ENCODE measurements around the gene TBC1D22A.
A peak's percentile ranks its signal among the peaks of the same experiment; 100 is the strongest.

Gene TBC1D22A

DNA sequence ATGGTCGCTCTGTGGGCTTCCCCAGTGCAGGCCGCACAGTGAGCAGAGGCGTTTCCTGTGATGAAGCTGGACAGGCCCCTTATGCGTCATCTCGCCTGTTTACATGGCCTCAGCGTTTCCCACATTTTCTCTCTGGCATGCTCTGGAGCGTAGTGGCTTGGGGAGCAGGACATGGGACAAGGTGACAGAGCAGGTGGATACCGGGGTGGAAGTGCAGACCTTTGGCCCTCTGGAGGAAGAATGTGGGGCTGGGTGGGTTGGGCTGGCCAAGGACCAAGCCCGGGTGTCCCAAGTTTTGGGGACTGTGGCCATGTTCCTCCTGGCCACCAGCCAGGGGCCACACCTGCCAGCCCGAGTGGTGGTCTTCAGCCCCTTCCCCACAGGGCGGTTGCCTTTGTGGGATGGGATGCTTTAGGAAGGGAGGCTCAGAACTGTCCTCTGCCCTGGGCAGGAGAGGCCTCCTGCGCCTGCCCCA lies 446.6 kb downstream of the TBC1D22A start:
- DNase-seq, result no peak

DNA sequence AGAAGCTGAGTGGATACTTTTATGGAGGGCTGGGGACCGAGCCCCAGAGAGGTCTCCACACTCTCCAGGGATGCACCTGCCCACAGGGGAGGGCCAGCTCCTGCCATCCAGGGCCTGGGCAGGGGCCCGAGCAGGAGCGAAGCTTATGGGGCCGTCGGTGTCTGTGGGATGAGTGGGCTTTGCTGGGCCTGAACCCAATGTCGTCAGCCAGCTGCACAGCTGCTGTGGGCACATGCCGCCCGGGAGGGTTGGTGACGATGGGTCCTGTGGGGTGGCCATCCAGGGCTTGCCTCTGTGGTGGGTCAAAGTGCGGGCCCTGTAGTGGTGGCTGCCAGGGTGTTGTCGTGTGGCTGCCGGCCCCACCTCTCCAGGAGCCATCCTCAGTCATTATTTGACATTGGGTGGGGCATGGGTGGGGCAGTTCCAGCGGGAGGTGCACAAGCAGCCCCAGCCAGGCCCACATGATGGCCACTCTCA lies 447.1 kb downstream of the TBC1D22A start:
- no peak for DNase-seq

DNA sequence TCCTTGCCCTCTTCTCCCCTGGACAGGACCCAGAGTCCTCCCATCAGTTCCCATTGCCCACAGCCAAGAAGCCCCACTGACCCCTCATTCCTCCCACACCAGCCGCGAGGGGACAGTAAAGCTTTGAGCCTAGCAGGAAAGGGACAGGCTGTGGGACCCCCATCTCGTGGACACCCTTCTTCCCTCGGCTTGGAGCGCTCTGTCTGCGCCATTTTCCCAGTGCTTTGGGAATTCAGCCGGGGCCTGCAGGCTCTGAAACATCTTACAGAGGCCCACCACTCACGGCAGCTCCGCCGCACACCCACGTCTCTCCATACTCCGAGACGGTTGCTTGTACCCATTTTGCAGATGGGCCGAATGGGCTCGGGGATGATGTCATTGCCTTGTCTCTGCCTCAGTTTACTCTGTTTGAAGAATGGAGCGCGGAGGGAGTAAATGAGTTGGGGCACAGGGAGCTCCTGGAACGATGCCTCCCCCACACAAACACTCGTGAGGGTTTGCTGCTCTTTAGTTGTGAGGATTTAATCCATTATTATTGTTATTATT lies 447.7 kb downstream of the TBC1D22A start:
- DNase-seq, result no peak

DNA sequence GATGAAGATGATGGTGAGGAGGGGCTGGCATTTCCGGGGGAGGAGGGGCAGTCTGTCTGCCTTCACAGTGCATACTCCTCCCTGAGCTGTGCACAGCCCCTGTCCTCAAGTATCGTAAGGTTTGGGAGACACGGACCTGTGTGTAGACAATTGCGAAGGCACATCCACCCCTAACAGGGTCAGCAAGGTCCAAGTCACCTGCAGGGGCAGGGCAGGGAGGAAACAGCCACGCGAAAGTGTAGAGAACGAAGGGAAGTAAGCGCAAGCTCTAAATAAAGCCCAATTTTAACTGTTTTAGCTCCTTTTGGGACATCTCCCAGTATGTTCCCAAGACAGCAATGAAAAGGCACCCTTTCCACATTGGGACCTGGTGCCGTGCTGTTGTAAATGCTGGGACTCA lies 448.2 kb downstream of the TBC1D22A start:
- no peak for DNase-seq

DNA sequence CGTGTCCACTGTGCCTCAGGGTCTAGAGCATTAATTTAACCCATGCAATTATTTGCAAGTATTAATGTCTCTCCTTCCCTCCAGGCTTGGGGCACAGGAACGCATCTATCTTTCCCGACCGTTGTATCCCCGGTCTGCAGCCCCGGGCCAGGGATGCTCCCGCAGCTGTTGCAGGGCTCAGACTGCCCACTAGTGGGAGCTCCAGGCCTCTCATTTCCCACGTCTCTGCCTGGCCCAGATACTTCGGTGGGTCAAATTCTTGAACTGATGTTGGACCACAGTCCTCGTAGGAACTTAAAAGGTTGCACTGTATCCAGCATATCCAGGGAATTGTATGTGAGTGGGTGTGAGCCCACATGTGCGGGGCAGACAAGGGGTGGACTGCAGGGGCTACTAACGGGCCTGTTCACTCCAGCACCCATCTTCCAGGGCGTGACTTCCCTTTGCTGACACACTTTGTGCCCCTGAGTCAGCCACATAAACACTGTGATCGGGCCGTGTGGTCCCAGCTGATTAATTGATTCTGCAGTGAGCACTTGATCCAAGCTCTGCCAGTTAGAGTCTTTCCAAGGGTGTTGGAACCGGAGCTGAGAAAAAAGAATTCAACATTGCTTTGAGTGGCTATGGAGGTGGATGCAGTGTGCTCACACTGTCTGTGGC lies 451.3 kb downstream of the TBC1D22A start:
- DNase-seq, result peak; percentile 15

DNA sequence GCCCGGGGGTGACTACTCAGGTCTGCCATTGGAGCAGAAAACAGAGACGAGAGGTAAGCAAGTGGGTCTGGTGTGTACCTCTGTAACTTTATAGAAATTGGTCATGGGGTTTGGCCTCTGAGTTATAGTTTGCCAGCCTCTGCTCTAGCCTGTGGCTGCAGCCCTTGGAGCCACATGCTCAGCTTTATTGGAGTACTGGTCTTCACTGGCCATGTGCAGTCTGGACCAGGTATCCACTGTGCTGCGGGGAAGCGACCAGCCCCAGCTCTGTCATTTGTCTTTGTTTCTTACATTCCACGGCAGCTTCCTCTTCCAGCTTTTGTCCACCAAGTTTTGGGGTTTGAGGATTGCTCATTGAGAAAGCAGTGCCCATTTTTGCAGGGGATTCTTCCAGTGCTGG lies 453.4 kb downstream of the TBC1D22A start:
- no peak for DNase-seq

DNA sequence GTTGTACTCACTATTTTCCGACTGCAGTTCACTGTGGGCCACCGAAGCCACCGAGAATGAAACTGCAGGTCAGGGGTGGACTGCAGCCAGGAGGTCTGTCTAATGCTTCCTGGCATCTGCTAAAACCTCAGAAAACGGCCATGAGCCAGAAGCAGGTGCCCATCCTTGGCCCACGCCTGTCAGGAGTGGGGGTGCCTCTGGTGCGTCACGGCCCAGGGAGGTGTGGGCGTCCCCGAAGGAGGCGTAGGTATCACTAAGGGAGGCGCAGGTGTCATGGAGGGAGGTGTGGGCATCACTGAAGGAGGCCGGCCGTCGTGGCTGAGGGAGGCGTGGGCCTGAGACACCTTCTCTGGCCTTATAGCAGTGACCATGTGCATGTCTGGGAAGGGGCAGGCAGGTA lies 456.2 kb downstream of the TBC1D22A start:
- DNase-seq, result no peak

DNA sequence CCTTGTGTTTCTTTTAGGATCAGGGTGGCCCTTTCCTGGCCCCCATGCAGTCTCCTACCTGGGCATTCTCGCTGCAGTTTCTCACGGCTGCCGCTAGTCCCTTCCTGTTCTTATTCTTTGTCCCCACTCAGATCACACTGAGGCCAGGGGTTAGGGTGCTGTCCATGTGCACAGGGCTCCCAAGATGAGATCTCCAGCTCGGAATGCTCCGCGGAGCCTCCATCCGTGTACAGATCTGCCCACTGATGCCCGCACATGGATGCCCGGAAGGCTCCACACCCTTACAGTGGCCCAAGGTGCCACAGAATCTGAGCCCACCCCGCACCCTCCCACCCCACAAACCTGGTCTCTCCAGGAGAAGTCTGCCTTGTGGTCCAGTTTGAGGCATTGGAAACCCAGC lies 457.3 kb downstream of the TBC1D22A start:
- DNase-seq, result no peak

DNA sequence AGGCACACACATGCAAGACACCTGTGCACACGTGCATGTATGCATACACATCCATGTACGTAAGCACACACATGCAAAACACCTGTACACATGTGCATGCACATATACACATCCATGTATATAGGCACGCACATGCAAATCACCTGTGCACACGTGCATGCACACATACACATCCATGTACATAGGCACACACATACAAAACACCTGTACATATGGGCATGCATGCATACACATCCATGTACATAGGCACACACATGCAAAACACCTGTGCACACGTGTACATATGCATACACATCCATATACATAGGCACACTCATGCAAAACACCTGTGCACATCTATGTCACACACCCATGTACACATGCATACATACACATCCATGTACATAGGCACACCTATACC lies 458.3 kb downstream of the TBC1D22A start:
- no peak for DNase-seq

DNA sequence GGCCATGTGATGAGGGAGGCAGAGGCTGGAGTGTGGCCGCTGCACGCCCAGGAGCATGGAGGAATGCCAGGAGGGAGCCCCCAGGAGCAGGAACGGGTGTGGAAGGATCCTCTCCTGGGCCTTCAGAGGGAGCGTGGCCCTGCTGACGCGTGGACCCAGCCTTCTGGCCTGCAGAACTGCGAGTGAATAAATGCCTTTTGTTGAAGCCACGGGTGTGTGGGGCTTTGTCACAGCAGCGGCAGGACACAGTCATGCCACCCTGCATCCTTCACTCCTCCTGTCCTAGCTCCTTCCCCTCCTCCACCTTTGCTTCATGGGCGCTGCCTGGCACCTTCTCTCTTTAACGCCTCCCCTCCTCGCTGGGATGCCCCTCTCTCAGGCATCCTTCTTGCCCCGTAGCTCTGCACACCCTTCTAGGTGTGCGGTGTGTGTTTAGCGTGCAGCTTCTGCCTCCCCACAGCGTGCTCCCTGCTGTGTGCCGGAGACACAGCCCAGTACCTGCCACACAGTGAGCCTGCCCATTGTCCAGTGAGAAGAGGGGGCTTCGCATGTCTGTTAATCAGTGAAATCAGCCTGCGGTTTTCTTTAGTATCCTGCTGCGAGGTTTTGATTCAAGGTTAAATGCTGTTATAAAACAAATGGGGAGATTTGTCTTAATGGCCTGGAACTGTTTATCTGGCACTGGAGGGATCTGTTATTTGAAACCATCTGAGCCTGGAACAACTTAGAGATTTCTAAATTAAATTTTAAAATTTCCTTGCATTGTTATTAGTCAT lies 459.6 kb downstream of the TBC1D22A start:
- DNase-seq, result no peak
